ENCODE measurements around the gene OVAAL.

Gene OVAAL

DNA sequence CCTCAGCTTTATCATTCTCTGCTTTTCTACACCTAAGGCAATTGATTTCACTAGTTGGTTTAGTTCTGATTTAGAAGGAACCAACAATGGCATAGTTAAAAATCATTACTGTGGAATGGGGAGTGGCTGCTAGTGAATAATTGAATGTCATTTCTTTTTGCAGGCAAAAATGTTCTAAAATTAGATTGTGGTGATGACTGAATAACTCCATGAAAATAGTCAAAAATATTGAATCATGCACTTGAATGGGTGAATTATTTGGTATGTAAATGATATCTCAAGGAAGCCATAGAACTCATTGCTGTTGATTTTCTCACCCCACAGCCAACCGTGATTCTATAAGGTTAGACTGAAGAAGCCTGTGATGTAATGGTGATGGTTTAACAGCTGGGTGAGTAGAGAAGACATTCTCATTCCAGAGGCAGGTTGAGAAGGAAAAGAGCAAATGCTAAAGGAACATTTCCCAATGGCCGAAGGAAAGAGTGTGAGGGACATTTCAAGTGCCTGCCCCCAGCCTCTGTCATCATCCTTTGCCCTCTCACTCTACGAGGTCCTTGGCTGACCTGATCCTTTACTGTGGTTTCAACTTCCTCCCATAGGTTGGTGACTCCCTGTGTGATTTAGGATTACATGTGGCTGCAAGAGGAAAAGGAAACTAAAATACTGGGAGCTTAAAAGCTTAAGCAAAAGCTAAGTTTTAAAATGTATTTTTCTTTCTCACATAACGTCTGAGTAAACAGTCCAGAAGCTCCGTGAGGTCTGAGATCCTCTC lies 12.5 kb downstream of the OVAAL start:
- no peak overlapping the region for H3K27ac ChIP-seq
- TF ChIP-seq, protein P1, sequence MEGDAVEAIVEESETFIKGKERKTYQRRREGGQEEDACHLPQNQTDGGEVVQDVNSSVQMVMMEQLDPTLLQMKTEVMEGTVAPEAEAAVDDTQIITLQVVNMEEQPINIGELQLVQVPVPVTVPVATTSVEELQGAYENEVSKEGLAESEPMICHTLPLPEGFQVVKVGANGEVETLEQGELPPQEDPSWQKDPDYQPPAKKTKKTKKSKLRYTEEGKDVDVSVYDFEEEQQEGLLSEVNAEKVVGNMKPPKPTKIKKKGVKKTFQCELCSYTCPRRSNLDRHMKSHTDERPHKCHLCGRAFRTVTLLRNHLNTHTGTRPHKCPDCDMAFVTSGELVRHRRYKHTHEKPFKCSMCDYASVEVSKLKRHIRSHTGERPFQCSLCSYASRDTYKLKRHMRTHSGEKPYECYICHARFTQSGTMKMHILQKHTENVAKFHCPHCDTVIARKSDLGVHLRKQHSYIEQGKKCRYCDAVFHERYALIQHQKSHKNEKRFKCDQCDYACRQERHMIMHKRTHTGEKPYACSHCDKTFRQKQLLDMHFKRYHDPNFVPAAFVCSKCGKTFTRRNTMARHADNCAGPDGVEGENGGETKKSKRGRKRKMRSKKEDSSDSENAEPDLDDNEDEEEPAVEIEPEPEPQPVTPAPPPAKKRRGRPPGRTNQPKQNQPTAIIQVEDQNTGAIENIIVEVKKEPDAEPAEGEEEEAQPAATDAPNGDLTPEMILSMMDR (conservative IDR thresholded peaks at IDR 0.05): no peak
- no peak for TF ChIP-seq ZFX (IDR thresholded peaks at IDR 0.05)

DNA sequence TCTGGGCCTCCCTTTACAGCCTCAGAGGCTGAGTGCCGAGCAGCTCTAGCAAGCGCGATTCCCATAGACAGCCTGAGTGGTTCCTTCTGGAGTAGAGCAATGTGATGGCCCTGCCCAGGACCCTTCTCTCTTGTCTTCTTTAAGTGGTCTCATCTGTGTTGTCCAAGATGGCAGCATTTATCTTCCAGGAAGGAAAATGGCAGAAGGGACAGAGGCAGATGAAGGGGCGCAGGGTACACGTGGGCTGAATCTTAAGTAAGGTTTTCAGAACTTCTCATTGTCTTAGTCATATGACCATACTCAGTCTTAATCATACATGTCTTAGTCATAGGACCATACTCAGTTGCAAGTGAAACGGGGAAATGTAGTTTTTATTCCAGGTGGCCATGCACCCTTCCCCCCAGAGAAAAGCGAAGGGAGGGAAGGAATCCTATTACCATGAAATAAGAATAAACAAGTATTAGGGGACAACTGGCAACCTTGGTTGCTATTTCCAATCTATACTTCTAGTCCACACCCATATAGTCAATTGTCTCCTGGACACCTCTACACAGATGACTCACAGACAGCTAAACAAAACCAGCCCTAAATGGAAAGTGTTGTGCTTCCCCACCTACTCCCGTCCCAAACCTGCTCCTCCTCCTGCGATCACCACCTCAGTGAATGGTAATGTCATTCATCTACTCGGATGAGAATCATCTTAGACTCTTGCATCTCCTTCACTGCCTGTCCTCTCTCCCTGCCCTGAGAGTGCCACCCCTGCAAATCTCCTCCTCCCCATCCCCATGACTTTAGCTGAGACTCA lies 13.3 kb downstream of the OVAAL start:
- no peak overlapping the region for H3K27ac ChIP-seq
- TF ChIP-seq, protein P1 (conservative IDR thresholded peaks at IDR 0.05): no peak
- no peak for TF ChIP-seq ZFX (IDR thresholded peaks at IDR 0.05)

DNA sequence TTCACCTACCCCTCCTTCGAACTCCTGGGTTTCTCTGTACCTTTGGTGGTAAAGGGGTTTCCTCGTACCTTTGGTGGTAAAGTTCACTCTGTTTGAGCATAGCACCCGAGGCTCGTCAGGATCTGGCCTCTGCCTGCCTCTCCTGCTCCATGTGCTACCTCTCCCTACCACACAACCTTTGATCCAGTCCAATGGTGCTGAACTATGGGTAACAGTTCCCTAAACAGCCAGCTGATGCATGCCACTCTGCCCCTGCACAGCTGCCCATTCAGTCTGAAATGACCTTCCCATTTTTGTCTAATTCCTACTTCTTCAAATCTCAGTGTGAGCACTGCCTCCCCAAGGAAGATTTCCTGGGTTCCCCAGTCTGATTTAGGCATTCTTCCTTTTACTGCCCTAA lies 14.0 kb downstream of the OVAAL start:
- no peak overlapping the region; the same call in 1 of the 2 replicates for H3K27ac ChIP-seq
- TF ChIP-seq, protein P1 (conservative IDR thresholded peaks at IDR 0.05): no peak
- no peak for TF ChIP-seq ZFX (IDR thresholded peaks at IDR 0.05)

DNA sequence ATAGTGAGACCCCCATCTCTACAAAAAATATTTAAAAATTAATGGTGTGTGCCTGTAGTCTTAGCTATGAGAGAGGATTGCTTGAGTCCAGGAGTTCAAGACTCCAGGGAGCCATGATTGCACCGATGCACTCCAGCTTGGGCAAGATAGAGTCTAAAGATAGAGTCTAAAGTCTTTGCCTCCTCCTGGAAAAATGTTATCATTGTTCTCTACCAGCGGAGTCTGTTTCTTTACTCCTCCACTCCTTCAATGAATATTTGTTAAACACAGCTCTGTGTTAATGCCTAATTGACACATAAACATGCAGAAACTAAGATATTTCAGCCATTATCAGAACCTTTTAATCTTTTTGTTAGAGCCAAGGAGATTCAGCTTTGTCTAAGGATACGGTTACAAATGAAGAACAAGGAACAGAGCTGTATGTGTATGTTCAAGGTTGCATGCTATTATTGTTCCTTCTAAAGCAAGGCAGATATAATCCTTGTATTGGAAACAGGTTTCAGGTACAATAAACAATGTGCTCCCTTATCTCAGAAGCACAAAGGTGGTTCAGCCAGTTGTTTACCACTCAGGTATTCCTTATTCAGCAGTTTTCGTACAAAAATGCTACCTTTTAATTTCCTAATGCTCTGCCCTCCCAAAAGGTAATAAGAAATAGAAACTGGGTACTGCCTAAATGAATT lies 15.4 kb downstream of the OVAAL start:
- TF ChIP-seq, protein P1 (conservative IDR thresholded peaks at IDR 0.05): no peak
- no peak for TF ChIP-seq ZFX (IDR thresholded peaks at IDR 0.05)
- peak overlapping the region; percentile 16; the same call in 1 of the 2 replicates for H3K27ac ChIP-seq

DNA sequence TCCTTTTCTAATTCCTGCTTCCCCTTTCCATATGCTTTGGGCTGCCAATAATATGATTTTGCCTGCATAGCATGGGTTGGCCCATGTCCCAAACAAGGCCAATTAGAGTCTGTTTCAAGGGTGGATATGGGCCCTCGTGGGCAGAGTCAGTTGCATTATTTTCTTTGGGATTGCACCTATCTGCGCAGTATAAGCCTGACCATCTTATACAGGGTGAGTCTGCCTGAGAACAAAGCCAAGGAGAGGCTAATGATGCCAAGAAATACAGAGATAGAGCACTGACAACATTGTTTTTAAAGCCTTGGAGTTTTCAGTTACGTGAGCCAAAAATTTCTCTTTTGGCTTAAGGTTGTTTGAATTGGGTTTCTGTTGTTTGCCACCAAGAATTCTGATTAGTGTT lies 18.6 kb downstream of the OVAAL start:
- no peak overlapping the region for H3K27ac ChIP-seq
- TF ChIP-seq ZFX (IDR thresholded peaks at IDR 0.05): no peak
- TF ChIP-seq, protein P1 (conservative IDR thresholded peaks at IDR 0.05): no peak

DNA sequence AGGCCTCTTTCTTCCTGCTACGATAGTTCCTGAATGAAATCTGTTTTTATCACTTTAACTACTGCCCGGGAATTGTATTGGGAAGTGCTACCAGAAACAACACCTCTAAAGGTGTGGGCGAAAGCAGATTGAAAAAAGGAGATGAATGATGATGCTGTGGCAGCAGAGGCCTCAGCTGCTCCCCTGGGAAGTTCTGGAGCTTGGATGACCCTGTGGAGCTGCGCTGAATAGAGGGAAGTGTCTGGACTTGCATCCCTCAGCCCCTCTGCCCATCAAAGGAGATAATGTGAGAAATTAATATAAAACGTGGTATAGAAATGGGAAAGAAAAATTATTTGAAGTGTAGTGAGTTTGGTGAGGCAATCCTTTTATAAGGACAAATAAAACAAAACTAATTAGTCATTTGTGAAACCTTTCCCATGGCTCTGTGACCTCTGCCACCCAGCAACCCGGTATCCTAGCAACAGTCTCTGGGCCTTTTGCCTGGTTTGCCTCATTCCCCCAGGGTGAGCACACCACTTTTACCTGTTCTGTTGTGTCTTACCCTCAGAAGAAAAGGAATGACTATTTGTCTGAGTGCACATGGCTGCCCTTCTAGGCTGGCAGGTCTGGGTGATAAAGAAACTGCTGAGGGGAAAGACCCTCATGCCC lies 21.3 kb downstream of the OVAAL start:
- no peak for TF ChIP-seq ZFX (IDR thresholded peaks at IDR 0.05)
- TF ChIP-seq, protein P1 (conservative IDR thresholded peaks at IDR 0.05): no peak
- peak overlapping the region; percentile 48 for H3K27ac ChIP-seq
